GM21515 (cell line): Measurements from ENCODE around the gene SMCO3.
"Not testable (repeated sequence)": the region's sequence is repeated elsewhere in the genome, so short reads cannot be mapped to it uniquely, and the experiment has no call there.

ENCODE experiments used
- ATAC-seq: cut with Tn5 transposase; IDR thresholded peaks from one replicate; pipeline ENCODE4 v1.9.1; 2021; ENCODE audit not compliant: unreplicated experiment

Gene SMCO3

DNA sequence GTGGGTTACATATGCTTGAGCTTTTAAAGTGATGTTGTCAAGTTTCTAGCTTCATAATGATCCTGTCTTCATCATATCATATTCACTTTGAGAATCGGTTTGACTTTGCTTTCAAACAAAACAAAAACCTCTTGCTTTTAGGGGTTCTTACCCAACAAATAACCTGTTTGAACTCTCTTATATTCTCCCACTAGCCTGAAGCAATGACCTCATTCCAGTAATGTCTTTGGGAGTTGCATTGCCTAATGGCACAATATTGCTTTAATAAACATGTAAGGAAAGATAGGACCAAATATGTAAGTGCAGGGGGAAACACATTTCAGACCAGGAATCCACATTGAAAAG lies 38.4 kb downstream of the SMCO3 start:
- no peak for ATAC-seq

DNA sequence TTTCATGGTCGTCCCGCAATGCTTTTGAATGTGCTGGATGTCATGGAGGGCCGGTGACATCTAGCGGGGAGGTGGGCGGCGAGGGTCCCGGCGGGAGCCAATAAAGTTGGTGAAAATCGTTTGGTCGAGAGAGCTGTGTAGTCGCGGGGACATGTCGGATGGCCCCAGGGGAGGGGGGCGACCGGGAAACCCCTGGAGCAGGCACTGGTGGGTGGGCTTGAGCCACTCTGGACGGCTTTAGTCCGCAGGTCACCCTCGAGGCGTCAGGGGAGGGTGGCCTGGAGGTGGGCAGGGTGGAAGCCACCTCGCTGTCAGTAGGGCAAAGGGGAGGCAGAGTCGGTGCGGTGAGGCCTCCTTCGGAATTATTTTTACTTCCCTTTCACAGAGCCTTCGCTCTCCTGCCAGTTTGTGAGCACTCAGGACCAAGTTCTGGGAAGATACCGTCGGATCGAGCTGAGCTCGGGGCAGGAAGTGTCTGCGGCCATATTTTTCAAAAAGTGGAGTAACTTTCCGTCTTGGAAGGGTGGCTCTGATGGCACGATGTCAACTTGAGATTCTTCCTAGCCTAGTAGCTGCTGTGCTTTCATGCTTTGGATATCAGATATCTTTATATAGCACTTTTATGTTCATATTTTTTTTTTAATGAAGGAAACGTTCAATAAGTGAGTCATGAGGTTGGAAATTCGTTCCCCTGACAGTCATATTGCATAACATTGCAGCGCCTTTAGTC lies 38.9 kb downstream of the SMCO3 start:
- ATAC-seq = no peak

DNA sequence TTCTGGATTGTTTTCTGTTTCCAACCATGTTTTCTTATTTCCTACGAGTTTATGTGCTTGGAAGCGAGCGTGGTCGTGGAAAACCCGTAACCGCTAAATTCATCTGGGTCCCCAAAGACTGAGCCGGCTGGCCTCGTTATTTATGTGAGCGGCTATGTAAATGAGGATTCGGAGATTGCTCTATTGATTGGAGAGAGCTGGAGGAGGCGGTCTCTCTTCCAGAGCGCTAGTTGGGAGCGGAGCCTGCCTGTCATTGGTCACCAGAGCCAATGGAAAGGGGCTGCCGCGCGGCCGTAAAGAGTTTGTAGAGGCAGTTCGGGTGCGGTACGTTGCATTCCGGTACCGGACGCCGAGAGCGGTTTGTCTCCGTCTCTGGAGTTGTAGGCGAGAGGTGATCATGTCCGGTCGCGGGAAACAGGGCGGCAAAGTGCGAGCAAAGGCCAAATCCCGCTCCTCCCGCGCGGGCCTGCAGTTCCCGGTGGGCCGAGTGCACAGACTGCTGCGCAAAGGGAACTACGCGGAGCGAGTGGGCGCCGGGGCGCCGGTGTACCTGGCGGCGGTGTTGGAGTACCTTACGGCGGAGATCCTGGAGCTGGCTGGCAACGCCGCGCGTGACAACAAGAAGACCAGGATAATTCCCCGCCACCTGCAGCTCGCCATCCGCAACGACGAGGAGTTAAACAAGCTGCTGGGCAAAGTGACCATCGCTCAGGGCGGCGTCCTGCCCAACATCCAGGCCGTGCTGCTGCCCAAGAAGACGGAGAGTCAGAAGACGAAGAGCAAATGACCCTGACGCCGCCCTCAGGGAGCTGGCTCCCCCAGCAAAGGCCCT lies 39.7 kb downstream of the SMCO3 start:
- peak; percentile 55 for ATAC-seq

DNA sequence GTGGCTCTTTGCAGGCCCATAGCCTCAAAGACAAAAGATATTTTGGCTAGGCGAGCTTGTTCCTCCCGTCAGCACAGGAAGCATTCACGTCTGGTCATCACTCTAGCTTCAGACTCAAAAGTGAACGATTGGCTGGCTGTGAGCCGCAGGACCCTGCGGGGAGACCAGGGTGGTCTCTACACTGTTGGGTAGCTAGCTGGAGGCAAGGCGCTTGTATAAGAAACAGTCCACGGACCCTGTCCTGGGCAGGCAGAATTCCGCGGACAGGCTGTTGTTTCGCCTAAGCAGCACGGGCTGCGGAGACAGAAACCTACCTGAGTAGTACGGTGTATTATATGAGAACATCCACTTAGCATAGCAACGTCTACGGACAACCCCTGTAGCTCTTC lies 40.3 kb downstream of the SMCO3 start:
- ATAC-seq = peak; percentile 9

DNA sequence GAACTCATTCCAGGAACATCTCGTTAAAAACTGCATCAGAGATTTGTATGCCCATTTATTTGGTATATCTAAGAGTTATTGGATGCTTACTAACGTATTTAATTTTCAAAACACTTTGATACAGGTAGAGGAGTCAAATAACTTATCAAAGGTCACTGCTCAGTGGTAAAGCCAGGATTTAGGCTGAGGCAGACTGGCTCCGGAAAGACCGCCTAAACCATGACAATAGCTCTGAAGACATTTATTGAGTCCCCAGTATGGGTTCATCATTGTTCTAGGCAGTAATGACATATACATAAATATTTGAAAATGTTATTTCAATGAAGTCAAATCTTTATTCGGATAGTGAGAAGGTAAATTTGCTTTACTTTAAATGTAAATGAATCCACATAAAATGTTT lies 41.0 kb downstream of the SMCO3 start:
- ATAC-seq = no peak

DNA sequence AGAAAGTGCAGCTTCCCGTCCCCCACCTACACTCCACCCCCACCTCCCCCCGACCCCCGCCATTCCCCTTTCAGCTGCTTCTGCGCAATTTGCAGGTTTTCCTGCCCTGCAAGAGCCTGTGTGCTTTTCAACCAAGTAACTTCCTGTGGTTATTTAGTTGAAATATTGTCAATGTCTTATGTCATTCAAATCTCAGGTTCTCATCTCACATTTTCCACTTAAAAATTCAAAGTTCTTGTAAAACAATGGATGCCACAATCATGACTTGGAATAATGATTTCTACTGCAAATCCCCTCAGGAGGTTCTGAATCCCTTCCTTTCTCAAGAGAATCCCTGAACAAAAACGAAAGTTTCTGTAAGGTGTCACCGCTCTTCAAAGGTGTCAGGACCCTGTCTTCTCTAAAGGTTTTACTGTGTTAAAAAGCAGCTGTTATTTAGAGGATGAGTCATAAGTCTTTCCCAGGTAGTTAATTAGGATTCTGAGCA lies 42.3 kb downstream of the SMCO3 start:
- no peak for ATAC-seq

DNA sequence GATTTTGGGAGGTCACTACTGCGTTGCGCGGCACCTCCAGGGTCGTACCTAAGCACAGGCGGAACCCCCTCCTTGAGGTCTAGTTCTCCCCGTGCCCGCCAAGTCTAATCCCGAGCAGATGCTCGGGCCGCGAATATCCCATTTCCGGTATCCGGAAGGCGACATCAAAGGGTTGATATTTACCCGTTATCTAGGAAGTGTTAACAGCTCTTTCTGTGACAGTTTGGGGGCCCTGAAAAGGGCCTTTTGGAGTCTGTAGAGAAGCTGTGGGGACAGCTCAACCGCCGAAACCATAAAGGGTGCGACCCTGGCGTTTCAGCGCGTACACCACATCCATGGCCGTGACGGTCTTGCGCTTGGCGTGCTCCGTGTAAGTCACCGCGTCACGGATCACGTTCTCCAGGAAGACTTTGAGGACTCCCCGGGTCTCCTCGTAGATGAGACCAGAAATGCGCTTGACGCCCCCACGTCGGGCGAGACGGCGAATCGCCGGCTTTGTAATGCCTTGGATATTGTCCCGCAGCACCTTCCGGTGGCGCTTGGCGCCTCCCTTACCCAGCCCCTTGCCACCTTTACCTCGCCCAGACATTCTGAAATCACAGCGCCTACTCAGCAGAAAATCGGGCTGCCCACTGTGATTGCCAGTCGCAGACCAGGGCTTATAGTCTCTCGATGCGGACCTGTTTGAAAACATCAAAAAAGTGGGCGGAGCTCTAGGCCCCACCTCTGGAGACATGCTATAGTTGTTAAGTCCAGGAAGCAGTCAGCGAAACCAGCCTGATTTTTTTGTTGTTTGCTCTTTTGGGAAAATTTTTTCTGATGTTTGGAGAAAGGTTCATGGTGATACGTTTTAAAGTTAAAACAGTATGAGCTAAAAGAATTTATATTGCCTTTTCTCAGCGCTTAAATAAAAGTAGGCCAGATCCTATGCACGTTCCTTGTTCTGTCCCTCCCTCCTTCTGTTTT lies 43.2 kb downstream of the SMCO3 start:
- ATAC-seq = peak; percentile 16

DNA sequence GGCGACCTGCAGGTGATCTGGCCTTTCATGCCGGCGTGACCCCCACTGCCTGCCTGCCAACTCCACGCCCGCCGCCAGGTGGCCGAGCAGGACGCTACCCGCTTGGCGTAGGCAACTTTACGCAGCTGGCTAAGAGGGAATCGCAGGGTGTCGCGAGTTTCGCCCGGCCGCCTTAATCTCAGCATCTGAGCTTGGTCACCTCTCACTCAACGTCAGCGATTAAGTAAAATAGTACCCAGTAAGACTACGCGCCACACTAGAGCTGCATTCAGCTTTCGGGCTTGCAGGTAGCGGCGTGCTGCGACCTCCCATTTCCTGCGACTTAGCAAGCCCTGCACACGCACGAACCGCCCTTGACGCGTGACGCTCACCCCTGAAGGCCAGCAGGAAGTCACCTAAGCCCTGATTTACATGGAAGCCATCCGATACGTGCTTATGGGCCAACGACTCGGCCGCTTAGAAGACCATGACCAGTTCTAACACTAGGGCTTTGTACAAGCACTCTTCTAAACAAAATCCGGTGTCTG lies 44.0 kb downstream of the SMCO3 start:
- ATAC-seq = peak; percentile 39

DNA sequence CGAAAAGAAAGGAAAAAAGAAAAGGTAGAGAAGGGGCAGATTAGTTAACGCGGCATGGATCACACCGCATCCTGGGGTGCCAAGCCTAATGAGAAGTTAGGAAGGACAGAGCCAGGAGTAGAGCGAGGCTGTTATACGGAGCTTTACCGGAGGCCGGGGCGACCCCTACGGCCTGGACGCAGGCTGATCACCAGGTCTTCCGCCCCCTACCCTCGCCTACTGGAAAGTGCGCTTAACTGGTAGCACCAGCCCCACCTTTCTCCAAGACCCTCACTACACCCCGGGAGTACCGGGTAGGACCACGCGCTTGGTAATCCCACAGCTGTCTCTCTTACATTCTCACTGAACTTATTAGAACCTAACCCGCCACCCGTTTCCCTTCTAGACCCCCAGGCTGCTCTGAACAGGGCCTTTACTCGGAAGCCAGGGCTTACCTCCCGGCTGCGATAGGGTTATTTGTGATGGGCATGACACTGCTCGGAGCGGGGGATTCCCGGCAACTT lies 44.5 kb downstream of the SMCO3 start:
- ATAC-seq = no peak

DNA sequence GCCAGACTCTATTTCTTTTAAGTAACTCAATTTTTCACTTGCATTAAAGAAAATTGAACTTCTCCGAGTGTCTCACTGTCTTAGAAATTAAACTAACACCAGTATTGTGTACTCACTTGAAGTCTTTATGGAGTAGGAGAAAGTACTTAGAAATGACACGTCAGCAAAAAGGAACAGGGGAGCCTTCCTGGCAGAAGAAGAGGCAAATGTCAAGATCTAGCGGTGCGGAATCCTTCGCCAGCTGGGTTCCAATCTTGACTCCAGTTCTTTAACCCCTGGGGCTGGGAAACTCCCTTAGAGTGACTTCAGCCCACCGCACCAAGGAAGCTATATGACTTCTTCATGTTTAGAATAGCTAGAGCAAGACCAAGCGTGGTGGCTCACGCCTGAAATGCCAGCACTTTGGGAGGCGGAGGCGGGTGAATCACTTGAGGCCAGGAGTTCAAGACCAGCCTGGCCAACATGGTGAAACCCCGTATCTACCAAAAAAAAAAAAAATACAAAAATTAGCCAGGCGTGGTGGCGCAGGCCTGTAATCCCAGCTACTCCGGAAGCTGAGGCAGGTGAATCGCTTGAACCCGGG lies 45.1 kb downstream of the SMCO3 start:
- no peak for ATAC-seq

DNA sequence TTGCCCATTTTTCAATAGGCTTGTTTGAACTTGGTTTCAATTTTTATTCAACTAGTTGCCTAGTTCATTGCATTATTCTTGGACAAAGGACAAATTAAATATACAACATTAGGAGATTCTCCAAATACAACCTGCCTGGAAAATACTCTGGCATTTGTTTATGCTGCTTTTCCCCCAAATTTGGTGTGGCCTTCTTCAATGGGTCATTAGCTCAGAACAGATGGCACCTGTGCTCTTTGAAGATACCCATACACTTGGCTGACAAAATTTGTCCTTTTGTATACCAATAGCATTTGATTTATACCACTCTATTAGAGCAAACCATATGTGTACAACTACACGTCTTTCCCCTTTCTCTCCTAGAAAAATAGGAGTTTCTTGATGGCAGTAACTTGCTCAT lies 46.4 kb downstream of the SMCO3 start:
- ATAC-seq = no peak

DNA sequence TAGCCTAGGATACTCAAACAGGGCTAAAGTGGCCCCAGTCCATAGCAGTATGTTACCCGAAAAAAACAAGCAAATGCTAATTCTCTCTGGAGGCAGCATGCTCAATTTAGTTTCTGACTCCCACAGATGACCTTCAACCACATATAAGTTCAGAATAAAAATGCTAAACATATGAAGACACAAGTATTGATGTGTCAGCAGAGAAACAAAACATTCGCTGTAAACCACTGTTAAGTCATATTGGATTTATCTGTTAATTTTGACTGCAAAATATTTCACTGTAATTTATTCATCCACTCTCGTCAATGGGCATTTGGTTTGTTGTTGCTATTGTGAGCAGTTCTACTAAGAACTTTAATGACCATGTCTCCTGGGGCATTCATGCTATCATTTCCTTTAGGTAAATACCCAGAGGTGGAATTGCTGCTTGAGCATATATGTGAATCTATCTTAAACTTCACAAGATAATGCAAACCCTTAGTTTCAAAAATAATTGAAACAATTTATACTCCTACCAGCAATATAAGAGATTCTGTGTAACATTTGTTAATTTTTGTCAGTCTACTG lies 47.2 kb downstream of the SMCO3 start:
- ATAC-seq = no peak

DNA sequence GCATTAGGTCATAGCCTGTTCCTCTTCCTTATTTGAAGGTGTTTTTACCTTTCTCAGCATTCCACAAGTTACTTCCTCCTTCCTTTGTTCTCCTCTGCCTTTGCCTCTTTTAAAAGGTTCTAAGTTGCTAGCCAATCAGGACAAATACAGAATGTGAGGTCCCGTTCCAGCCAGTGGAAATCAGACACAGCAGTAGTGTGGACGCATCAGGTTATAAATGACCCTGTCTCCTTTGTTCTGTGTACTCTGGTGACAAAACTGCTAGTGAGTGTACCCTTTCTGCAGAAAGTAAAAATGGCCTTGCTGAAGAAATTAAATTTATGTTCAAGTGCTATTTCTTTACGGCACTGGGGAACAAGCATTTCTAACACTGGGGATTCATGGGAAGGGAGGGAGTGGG lies 48.0 kb downstream of the SMCO3 start:
- not testable (repeated sequence) for ATAC-seq

DNA sequence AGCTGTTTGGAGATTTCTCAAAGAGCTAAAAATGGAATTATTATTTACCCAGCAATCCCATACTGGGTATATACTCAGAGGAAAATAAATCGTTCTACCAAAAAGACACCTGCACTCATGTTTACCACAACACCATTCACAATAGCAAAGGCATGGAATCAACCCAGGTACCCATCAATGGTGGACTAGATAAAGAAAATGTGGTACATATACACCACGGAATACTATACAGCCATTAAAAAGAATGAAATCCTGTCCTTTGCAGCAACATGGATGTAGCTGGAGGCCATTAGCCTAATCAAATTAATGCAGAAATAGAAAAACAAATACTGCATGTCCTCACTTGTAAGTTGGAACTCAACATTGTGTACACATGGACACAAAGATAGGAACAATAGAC lies 48.6 kb downstream of the SMCO3 start:
- no peak for ATAC-seq

DNA sequence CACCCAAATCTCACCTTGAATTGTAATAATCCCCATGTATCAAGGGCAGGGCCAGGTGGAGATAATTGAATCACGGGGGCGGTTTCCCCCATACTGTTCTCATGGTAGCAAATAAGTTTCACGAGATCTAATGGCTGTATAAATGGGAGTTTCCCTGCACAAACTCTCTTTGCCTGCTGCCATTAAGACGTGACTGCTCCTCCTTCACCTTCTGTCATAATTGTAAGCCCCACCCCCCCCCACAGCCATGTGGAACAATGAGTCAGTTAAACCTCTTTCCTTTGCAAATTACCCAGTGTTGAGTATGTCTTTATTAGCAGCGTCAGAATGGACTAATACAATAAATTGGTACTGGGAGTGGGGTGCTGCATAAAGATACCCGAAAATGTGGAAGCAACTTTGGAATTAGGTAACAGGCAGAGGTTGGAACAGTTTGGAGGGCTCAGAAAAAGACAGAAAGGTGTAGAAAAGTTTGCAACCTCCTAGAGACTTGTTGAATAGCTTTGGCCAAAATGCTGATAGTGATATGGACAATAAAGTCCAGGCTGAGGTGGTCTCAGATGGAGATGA lies 54.2 kb downstream of the SMCO3 start:
- not testable (repeated sequence) for ATAC-seq

DNA sequence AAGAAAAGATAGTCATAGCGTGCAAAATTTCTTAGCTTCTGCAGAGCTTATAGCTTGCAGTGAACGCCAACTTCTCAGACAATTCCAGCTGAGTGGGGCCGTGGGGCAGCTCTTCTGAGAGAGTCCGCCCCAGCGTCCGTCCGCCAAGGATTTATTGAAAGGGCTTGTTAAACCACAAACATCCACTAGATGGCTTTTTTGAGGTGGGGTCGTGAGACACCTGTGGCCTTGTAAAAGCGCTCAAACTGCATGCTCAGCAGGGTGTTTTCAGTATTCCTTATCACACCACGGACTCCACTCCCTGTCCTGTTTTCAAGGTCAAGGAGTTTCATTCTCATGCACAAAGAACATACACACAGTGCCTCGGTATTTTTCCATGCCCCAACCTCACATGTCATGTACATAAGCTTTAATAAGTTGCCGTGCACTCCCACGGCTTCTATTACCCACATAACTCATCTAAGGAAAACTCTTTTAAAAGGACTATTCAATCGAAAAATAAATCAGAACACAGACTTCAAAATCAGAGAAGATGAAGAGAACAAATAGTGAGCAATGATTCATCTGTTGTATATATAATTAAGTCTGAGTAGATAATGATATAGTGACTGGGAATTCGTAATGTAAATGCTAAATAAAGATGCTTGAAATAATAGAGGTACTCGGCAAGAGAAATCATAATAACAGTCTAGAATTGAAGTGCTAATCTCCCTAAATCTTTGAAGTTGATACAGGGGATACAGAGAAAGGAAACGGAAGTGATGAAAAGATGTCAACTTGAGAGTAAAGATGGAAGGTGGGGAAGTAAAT lies 57.4 kb downstream of the SMCO3 start:
- no peak for ATAC-seq
